ENCODE results near the gene GINS2.

Gene GINS2

GRCh38 chr16:85665929-85666328 lies 22.8 kb downstream of the GINS2 start:
- DNase-seq, result no peak

- no peak for DNase-seq
Measured at GRCh38 chr16:85665373-85665740, 23.4 kb downstream of the GINS2 start.

GRCh38 chr16:85664580-85665372 lies 24.0 kb downstream of the GINS2 start:
- no peak for DNase-seq

- no peak for DNase-seq
Measured at GRCh38 chr16:85663891-85664321, 24.8 kb downstream of the GINS2 start.

GRCh38 chr16:85662976-85663830 lies 25.6 kb downstream of the GINS2 start:
- no peak for DNase-seq

GRCh38 chr16:85662482-85662812 lies 26.3 kb downstream of the GINS2 start:
- DNase-seq, result no peak

- no peak for DNase-seq
Measured at GRCh38 chr16:85661740-85662481, 26.8 kb downstream of the GINS2 start.

- DNase-seq, result no peak
Measured at GRCh38 chr16:85660843-85661739, 27.7 kb downstream of the GINS2 start.

GRCh38 chr16:85659805-85660511 lies 28.8 kb downstream of the GINS2 start:
- peak in 3 of 4 experiments; percentile 42 to 49 (median 45) for DNase-seq

- no peak for DNase-seq
Measured at GRCh38 chr16:85659336-85659735, 29.4 kb downstream of the GINS2 start.

- no peak for DNase-seq
Measured at GRCh38 chr16:85658504-85659326, 30.0 kb downstream of the GINS2 start.

- DNase-seq, result no peak
Measured at GRCh38 chr16:85657996-85658395, 30.8 kb downstream of the GINS2 start.

- DNase-seq, result no peak
Measured at GRCh38 chr16:85657267-85657650, 31.5 kb downstream of the GINS2 start.

GRCh38 chr16:85656351-85657266 lies 32.1 kb downstream of the GINS2 start:
- DNase-seq, result no peak

- no peak for DNase-seq
Measured at GRCh38 chr16:85655216-85656129, 33.3 kb downstream of the GINS2 start.

GRCh38 chr16:85654251-85655095 lies 34.3 kb downstream of the GINS2 start:
- DNase-seq, result no peak

GRCh38 chr16:85653290-85653891 lies 35.4 kb downstream of the GINS2 start:
- no peak for DNase-seq

Data from activated naive CD4-positive, alpha-beta T cell (primary cell).